Neutrophil (primary cell): ENCODE measurements around the gene HEXB.
A peak's percentile ranks its signal among the peaks of the same experiment; 100 is the strongest.

Source experiments
- H3K27ac ChIP-seq: fragments of 200-600 bp; sonication (generic); 2 replicates; pipeline ENCODE4 v1.5.1; 2016; ENCODE audit warnings: mild to moderate bottlenecking, moderate library complexity
- H3K27me3 ChIP-seq: fragments of 200-600 bp; sonication (generic); 2 replicates; pipeline ENCODE4 v1.6.0; 2016; ENCODE audit warnings: mild to moderate bottlenecking
- H3K36me3 ChIP-seq: fragments of 200-600 bp; sonication (generic); 2 replicates; pipeline ENCODE4 v1.5.1; 2017
- H3K4me1 ChIP-seq, 2 experiments: fragments of 200-600 bp in 1 of 2; sonication (generic) in 1 of 2; 1 replicate in 1 of 2; 2 replicates in 1 of 2; pipeline versions ENCODE4 v1.5.1 to v1.6.1; 2013 to 2016; ENCODE audit warnings: low read depth in 1 of 2, low read length in 1 of 2, mild to moderate bottlenecking in 1 of 2, moderate library complexity in 1 of 2; ENCODE audit not compliant: control insufficient read depth in 1 of 2, insufficient read depth in 1 of 2
- H3K4me3 ChIP-seq, 2 experiments: fragments of 200-600 bp in 1 of 2; sonication (generic) in 1 of 2; 1 replicate in 1 of 2; 2 replicates in 1 of 2; pipeline ENCODE4 v1.5.1; 2013 to 2016; ENCODE audit warnings: low read depth in 1 of 2, low read length in 1 of 2, mild to moderate bottlenecking in 1 of 2, moderate library complexity in 1 of 2
- H3K9me3 ChIP-seq: fragments of 200-600 bp; sonication (generic); 2 replicates; pipeline ENCODE4 v1.5.1; 2016
- CTCF ChIP-seq: fragments of 200-600 bp; sonication (generic); IDR thresholded peaks from 2 replicates; pipeline ENCODE4 v1.5.1; 2016; ENCODE audit warnings: antibody characterized with exemption

HEXB gene

GRCh38 chr5:74643111-74643562, 41.9 kb upstream of the HEXB start:
- peaks cover 15% of the 10 kb centered on the region for H3K27me3 ChIP-seq
- H3K4me3 ChIP-seq: peak overlapping the region in 1 of 2 experiments; percentile 1
- H3K4me1 ChIP-seq: peaks cover 60 to 70% of the 10 kb centered on the region in 2 experiments
- no peak for TF ChIP-seq CTCF
- H3K9me3 ChIP-seq: no peaks in the 10 kb centered on the region
- H3K27ac ChIP-seq: peak overlapping the region; percentile 80
- no peaks in the 10 kb centered on the region for H3K36me3 ChIP-seq

GRCh38 chr5:74647096-74647495, 37.9 kb upstream of the HEXB start:
- Histone ChIP-seq H3K36me3 (no peaks in the 10 kb centered on the region), H3K9me3 (no peaks in the 10 kb centered on the region), H3K27me3 (no peaks in the 10 kb centered on the region), H3K4me1 (peaks cover 26 to 31% of the 10 kb centered on the region in 2 experiments), H3K4me3 (no peak overlapping the region), H3K27ac (no peak overlapping the region)
- TF ChIP-seq CTCF: no peak

- peaks cover 8 to 13% of the 10 kb centered on the region in 2 experiments for H3K4me1 ChIP-seq
- H3K4me3 ChIP-seq: no peak overlapping the region
- TF ChIP-seq CTCF: peak; percentile 63
Observed at GRCh38 chr5:74648835-74649293, 36.2 kb upstream of the HEXB start.

GRCh38 chr5:74649421-74649973, 35.5 kb upstream of the HEXB start:
- no peak overlapping the region for H3K27ac ChIP-seq
- no peaks in the 10 kb centered on the region for H3K36me3 ChIP-seq
- H3K9me3 ChIP-seq: no peaks in the 10 kb centered on the region
- H3K4me1 ChIP-seq: peaks cover 2 to 7% of the 10 kb centered on the region in 2 experiments
- no peak for TF ChIP-seq CTCF
- H3K27me3 ChIP-seq: no peaks in the 10 kb centered on the region
- H3K4me3 ChIP-seq: no peak overlapping the region

More at GRCh38 chr5:74648835-74649293, 36.2 kb upstream of the HEXB start:
- Histone ChIP-seq H3K27ac (no peak overlapping the region), H3K27me3 (no peaks in the 10 kb centered on the region), H3K9me3 (no peaks in the 10 kb centered on the region), H3K36me3 (no peaks in the 10 kb centered on the region)

GRCh38 chr5:74651710-74652109, 33.3 kb upstream of the HEXB start:
- H3K27ac ChIP-seq: no peak overlapping the region

More at GRCh38 chr5:74651710-74652109, 33.3 kb upstream of the HEXB start:
- Histone ChIP-seq H3K27me3 (no peaks in the 10 kb centered on the region), H3K4me3 (no peak overlapping the region), H3K36me3 (no peaks in the 10 kb centered on the region), H3K4me1 (no peaks in the 10 kb centered on the region), H3K9me3 (no peaks in the 10 kb centered on the region)
- TF ChIP-seq CTCF: no peak
